ENCODE data around the gene KIF26B.

DNA sequence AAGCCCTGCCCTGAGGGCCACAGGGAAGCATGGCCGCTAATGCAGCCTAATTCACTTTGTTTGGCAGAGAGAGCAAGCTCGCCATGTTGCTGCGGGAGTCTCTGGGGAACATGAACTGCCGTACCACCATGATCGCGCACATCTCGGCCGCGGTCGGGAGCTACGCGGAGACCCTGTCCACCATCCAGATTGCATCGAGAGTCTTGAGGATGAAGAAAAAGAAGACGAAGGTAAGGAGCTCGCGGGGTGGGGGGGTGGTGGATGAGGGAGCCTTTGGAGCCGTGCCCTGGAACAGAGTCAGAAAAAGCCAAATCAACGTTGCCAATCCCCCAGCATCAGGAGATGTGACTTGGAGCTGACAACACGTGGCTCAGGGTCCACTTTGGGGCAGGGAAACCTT is 529.4 kb downstream of the KIF26B start:
- TF ChIP-seq YY1 (IDR thresholded peaks at IDR 0.05; ENCODE audit: insufficient read depth, insufficient read length) (no peak), ZNF274 (IDR thresholded peaks at IDR 0.05; ENCODE audit: low read depth, low read length) (no peak)

Data from NT2/D1 (cell line).